Erythroblast (primary cell): Measurements from ENCODE around the gene GUCY1B1.
"Not testable (repeated sequence)": the region's sequence is repeated elsewhere in the genome, so short reads cannot be mapped to it uniquely, and the experiment has no call there.

ENCODE experiments used
- DNase-seq, 2 experiments: peaks; one replicate each; lab custom pipeline; 2025; lab: John Stamatoyannopoulos, UW
- GATA1 ChIP-seq: IDR thresholded peaks from 2 replicates; pipeline ENCODE4 v1.6.1; 2011; ENCODE audit warnings: low read depth, mild to moderate bottlenecking, control low read depth, low read length, moderate library complexity
- POLR2A ChIP-seq: IDR thresholded peaks from 2 replicates; pipeline ENCODE4 v1.6.1; 2011; ENCODE audit warnings: mild to moderate bottlenecking, low read length

GUCY1B1 gene

DNA sequence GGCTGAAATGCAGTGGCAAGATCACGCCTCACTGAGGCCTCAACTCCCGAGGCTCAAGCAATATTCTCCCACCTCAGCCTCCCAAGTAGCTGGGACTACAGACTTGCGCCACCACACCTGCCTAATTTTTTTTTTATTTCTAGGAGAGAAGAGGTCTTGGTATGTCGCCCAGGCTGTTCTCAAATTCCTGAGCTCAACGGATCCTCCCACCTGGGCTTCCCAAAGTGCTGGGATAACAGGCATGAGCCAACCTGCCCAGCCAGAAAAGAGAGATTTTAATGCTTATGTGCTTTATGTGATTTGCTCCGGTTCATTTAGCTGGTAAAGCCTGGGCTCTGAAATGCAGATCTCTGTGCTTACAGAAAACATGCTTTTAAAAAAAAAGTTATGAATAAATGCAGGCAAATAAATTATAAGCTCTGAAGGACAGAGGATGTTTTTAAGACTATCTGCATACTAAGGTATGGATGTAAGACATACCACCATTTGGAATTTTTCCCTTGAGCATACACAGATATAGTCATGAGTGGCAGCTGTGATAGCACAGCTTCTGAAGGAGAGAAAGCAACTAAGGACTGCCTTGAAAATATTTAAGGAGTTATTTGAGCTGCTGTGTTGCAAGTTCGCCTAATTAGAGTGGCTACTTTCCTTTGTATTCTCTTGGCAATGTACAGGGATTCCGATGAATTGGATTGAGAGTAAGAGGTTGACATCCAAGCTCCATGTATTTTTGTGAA lies 13.8 kb downstream of the GUCY1B1 start:
- no peak for DNase-seq
- TF ChIP-seq GATA1 (no peak), POLR2A (no peak)

DNA sequence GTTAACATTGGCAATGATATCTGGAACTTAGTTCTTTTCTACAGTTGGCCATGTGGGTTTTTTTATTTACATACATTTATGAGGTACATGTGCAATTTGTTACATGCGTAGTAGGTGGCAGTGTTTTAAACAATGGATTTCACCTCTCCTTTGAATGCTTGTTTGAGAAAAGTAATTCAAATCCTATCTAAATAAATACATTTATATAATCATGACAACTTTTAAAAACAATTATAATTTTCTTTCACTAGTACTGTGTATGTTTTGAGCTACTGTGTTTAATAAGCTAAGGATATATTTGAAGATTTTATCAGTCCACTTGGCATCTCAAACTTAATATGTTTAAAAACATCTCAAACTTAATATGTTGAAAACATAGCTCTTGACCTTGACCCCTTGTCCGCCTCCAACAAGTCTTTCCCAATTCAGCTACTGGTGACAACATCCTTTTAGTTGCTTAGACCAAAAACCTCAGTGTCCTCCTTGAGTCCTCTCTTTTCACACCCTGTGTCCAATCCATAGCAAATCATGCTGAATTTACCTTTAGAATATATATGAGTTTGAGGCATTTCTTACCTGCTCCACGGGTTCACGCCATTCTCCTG lies 14.5 kb downstream of the GUCY1B1 start:
- DNase-seq: no peak
- TF ChIP-seq POLR2A (no peak), GATA1 (no peak)

DNA sequence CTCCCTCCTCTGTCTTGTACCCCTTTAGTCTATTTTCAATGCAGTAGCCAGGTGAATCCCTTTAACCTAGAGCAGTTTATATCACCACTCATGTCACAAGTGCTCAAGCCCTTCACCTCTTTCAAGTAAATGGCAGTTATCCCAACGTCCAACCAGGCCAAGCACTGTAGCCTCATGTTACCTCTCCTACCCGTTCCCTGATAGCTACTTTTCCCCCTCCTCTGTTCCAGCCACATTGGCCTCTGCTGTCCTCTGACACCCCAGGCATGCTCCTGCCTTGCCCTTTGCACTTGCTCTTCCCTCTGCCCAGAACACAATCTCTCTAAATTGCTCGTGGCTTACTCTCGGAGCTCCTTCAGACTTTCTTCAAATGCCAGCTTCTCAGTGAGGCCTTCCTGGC lies 15.2 kb downstream of the GUCY1B1 start:
- DNase-seq: no peak
- no peak for TF ChIP-seq GATA1
- TF ChIP-seq POLR2A: no peak

DNA sequence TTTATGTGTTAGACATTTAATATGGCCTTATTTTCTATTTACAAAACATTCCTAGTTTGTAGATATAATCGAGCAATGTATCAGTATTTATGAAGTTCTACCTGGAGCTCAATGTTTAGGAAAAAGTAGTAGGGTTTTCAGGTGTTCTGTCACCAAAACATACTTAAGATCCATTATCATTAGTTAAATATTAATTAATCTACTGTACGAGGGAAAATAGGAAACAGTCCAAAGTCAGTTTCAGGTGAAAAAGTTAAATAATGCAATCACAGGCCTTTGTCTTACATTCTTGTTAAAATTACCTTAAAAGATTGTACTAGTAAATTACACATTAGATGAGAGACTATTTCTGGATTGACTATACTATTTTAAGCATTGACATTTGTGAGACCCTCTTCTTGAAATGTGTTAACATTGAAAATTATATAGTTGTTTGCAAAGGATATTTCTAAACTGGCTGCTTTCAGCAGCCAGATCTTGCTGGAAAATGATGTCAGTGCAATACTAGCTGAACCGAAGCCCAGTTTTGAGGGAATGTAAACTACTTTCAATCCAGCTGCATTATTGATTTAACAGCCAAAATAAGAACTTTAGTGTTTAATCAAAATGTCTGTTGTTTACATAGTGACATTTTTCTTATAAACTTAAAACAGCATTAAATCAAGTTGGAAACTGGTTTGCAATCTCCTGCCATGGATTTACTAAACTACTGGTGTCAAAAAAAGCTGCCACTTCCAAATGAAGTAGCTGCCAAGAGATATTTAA lies 19.3 kb downstream of the GUCY1B1 start:
- DNase-seq: no peak
- TF ChIP-seq POLR2A (no peak), GATA1 (no peak)

DNA sequence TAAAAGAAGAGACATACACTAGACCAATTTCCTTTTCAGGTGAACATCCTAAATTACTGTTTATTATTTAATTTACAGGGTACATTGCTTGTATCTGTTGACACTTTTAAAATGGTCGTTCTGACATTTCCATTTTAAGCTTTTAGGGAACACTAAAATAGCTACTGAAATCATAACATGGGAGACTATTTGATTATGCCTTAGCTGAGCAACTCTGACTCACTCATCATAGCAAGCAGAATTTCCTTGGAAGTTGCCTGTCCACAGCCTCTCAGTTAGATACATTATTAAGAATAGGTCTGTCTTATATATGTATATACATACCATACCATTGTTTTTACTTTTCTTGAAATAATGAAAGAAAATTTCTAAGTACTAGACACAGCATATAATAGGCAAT lies 22.0 kb downstream of the GUCY1B1 start:
- no peak for DNase-seq
- no peak for TF ChIP-seq POLR2A
- no peak for TF ChIP-seq GATA1

DNA sequence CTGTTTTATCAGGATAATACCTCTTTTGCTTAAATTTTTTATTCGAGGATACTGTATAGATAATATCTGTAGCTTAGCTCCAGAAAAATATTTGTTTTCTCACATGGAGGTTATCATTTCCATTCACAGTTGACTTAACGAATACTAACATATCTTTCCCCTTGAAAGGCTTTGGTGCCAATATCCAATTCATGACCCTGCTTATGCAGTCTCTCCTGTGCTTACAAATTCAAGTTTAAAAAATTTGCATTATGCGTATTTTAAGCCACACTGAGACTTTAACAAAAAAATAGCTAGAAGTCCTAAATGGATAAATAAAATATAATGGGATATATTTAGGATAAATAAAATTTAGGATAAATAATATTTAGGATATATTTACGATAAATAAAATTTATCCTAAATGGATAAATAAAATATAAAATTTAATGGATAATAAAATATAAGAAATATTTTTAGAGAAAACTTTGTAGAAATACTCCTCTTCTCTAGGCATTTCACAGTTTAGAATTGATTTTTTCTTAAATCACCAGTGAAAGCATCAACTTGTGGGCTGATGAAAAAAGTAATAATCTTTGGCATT lies 22.5 kb downstream of the GUCY1B1 start:
- no peak for TF ChIP-seq POLR2A

DNA sequence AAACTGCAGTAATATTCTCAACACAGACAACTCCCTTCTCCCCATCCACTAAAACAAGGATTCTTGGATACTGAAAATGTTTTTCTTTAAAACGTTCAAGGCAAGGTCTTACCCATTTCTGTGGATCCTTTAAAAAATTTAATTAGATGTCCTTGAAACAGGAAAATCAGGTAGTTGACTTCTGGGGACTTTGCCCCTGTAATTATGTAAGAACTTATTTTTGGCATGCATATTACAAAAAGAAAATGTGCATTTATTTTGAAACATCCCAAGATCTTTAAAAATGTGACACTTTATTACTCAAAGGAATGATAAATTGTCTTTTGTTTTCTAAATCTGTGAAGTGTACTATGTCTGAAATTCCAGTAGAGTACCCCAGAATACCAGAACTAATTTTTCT lies 25.8 kb downstream of the GUCY1B1 start:
- no peak for DNase-seq
- TF ChIP-seq POLR2A: no peak
- no peak for TF ChIP-seq GATA1

More for the DNA sequence above, 22.5 kb downstream of the GUCY1B1 start:
- no peak for DNase-seq

DNA sequence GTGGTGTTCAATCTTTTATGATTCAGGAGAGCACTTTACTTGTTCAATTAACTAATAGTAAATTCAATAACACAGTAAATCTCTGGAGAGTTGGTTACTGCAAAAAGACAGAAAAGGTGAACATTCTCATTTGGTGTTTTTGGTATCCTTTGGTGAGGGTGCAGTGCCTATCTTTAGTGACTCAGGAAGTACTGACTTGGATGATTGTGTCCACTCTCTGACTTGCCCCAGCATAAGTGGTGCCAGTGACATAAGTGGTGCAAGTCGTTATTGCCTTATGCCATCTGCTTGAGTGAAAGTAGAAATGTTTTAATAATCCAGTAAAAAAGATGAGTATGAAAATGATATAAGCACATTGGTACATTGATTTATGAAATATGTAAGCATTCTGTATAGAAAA lies 27.0 kb downstream of the GUCY1B1 start:
- no peak for TF ChIP-seq POLR2A
- DNase-seq: no peak

DNA sequence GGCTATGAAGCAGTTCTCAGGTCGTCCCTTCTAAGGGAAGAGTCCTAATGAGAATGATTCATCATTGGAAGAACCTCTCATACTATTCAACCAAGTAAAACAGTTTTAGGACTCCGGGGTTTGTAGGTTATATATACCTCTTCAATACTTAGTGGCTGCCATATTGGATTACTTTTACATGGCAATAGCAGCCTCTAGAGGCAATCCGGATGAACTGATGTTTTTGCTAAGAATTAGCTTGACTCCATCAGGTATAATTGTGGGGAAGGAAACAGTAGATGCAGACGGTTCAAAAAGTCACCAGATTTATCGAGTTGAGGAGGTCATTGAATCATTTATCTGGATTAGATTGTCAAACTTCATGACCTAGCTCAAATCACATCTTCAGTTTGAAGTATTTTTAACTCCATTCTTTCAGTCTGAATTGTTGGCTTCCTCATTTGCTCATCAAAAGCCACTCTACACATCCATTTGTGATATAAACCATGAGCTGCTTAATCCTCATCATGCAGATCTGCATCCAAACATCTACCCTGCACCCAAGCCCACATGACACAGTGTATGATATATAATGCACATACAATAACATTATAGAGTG lies 28.4 kb downstream of the GUCY1B1 start:
- TF ChIP-seq GATA1: no peak
- no peak for TF ChIP-seq POLR2A
- peak; percentile 18 to 40 for DNase-seq

DNA sequence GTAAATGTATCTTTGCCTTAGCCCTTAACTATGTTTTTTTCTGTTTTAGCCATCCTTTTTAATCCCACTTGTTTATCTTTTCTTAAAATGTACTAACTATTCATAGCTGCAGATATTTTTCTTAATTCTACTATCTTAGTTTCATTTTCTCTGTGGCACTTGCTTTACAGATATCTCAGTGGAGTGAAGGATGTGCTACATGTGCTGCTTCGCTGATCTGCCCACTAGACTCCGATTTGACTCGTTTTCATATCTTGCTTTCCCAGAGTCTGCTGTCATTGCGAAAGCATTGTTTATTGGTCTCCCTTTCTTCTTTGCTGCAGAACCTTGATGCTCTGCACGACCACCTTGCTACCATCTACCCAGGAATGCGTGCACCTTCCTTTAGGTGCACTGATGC lies 30.6 kb downstream of the GUCY1B1 start:
- no peak for TF ChIP-seq POLR2A
- no peak for TF ChIP-seq GATA1
- no peak for DNase-seq

DNA sequence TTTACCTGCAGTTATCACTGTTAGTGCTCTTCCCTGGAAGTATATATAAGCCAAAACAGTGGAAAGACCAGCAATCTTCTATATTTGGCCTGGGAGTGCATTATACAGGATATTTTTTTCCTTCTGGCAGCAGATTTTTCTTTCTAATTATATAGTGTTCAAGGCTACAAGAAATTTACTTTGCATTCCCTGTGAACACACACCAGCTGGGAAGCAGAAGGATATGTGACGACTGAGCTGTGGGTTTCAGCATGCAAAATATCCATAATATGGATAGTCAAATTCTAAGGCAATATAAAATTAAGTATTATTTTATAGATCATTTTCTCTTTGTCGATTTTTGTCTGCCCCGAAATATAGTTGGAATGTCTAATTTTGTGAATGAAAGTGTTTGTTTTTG lies 31.2 kb downstream of the GUCY1B1 start:
- DNase-seq: no peak

DNA sequence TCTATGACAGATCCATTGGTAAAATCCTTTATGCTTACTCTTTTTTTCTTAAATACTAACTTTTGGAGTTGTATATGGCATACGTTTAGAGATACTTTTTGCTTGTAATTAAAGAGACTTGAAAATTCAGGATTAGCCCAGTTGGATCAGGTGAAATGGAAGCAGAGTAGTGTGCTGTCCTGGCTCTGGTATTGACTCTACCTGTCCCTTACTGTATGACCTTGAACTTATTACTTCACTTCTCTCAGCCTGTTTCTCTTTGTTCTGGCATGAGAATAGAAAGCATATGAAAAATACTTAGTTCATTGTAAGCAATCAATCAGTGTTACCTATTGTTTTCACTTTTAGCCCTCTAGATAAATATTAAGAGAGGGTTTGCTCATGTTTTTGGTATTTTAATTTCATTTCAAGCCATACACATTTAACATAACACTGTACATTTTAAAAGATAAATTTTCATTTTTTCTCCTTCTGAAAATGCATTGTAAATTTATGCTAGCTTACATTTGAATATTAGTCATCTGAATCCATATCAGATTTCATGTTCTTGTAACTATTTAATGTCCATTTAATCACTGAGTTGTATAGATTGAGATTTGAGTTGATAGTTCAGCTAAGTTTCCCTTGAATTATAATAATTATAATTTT lies 35.9 kb downstream of the GUCY1B1 start:
- no peak for DNase-seq
- TF ChIP-seq GATA1 (no peak), POLR2A (no peak)

More for the DNA sequence above, 31.2 kb downstream of the GUCY1B1 start:
- TF ChIP-seq POLR2A: no peak
- TF ChIP-seq GATA1: no peak

DNA sequence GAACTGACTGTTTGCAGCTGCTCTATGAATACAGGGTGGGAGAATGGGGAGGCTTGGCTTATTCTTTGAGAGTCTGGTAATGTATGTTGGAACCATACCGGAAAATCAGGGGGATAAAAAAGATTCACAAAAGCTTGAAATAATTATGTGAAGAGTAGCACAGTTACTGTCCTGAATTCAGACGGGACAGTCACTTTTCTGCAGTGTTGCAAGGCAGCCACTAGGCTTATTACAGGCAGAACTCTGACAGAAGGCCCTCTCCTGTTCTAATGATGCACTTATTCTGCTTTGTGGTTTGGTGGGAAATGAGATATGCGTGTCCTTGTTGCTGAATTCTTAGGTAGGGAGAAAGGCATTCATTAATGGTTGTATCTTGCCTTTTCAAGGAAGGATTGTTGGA lies 37.2 kb downstream of the GUCY1B1 start:
- TF ChIP-seq GATA1 (no peak), POLR2A (no peak)
- DNase-seq: no peak

DNA sequence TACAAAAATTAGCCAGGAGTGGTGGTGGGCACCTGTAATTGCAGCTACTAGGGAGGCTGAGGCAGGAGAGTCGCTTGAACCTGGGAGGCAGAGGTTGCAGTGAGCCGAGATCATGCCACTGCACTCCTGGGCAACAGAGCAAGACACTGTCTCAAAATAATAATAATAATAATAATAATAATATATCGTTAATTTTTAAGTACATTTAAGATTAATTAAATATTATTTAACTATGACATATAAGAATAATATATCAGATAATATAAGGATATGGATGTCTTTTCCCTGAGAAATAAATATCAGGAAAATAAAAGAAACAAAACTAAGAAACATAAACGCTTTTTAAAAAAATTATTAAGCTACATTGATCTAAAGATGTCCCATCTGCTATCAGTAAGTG lies 38.8 kb downstream of the GUCY1B1 start:
- not testable (repeated sequence) for DNase-seq
